IPS-18c (cell line): ENCODE data around the gene CBX1.
"Not testable (repeated sequence)": the region's sequence is repeated elsewhere in the genome, so short reads cannot be mapped to it uniquely, and the experiment has no call there.

Source experiments
- H3K4me3 ChIP-seq: 2 replicates; pipeline ENCODE4 v1.7.0; 2013; ENCODE audit warnings: low read depth, mild to moderate bottlenecking, low read length, moderate library complexity; ENCODE audit not compliant: insufficient read depth
- H3K9me3 ChIP-seq: one replicate; pipeline ENCODE4 v1.6.1; 2013; ENCODE audit warnings: mild to moderate bottlenecking, low read length, moderate library complexity; ENCODE audit not compliant: control insufficient read depth, insufficient read depth

Gene CBX1

DNA sequence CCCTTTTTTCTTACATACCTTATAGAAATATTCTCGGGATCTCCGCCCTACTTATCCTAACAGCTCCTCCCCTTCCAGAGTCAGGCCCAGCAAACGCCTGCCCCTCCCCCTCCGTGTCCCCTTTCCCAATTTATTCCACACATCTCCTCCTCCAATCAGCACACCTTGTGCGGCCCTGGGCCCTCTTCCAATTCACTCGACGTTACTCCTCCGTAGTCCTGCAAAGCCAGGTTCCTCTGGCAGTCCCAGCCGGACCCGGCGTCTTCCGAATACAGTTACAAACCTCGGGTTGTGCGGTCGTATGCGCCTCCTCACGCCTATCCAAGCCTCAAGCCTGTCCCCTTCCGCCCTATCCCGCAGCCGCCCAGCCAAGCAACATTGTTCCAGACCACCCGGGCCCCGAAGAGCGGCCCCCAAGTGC is 677 bp downstream of the CBX1 start:
- peak overlapping the region; percentile 96 for H3K4me3 ChIP-seq
- H3K9me3 ChIP-seq, result no peaks in the 10 kb centered on the region

DNA sequence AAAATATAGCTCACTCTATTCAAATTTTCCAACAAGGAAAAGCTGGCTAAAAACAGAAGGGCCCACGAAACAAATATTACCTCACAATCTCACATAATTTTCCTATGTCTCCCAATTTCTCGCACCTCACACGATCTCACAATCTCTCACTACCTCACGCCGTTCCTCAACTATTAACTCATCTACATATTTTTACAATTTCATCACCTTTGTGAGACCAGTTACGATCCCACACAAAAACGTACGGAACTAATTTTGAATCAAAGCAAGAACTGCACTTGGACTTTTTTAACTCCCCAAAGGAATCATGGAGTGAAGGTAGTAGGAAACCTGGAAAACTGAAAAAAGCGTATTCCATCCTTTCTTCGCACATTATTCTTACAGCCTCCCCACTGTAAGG is 1.1 kb downstream of the CBX1 start:
- peak overlapping the region; percentile 96 for H3K4me3 ChIP-seq
- H3K9me3 ChIP-seq, result no peaks in the 10 kb centered on the region

DNA sequence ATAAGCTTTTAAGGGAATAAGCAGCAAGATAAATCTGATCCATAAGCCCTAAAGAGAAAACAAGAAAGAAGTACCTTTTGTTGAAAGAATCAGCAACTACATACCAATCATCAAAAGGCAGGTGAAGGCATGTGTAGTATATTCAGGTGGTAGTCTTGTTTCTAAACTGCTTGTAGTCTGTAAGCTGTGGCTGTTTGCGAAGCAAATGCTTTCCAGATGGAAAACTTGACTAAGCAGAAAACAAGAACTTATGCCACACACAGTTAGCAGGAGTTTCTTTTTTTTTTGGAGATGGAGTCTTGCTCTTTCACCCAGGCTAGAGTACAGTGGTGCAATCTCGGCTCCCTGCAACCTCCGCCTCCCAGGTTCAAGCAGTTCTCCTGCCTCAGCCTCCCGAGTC is 5.7 kb downstream of the CBX1 start:
- H3K4me3 ChIP-seq, result no peak overlapping the region
- H3K9me3 ChIP-seq, result peaks cover 2% of the 10 kb centered on the region

DNA sequence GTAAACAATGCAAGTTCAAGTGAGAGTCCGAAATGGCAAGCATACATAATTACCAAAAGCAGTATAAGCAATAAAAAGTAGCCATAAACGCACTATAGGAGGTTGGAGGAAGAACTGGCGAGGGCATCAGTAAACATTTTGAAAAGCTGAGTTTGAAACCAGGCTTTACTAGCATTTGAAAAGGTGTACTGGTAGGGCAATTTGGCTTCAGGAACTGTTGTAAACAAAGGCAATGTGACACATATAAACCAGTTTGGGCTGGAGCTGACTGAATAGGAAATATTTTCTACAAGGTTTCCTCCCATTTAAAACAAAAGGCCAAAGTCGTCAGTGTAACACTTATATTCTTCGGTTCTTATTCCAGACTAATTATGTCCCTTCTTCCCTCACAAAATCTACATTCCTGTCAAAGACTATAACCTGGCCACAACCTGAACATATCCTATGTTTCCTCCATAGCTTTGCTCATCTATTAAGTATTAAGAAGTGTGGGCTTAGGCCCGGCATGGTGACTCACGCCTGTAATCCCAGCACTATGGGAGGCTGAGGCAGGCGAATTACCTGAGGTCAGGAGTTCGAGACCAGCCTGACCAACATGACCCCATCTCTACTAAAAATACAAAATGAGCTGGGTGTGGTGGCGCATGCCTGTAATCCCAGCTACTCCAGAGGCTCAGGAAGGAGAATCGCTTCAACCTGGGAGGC is 7.8 kb downstream of the CBX1 start:
- peaks cover 2% of the 10 kb centered on the region for H3K9me3 ChIP-seq
- H3K4me3 ChIP-seq, result no peak overlapping the region

DNA sequence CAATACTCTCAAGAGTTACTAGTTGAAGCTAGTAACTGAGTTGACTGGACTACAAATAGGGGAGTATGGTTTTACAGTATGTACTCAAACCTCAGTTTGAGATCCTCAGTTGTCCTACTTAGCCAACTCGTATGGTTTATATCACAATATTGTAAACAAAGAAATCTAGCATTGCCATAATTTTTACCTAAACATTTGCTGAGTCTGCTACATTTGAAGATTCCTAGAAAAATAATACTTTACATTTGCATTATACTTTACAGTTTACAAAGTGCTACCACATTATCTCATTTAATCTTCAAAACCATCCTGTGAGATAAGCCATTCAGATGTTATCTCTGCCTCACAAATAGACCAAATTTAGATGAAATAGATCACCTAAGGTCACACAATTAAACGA is 16.3 kb downstream of the CBX1 start:
- peaks cover 4% of the 10 kb centered on the region for H3K9me3 ChIP-seq
- no peak overlapping the region for H3K4me3 ChIP-seq

DNA sequence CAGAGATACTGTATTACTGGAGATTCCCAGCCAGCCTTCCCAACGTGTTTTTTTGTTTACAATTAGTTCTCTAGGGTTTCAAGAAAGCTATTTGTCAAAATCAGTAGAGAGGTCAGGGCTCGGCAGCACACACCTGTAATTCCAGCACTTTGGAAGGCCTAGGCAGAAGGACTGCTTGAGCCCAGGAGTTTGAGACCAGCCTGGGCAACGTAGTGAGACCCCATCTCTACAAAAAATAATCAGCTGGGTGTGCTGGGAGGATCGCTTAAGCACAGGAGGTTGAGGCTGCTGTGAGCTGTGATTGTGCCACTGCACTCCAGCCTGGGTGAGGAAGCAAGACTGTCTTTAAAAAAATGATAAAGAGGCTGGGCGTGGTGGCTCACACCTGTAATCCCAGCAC is 19.4 kb downstream of the CBX1 start:
- no peak overlapping the region for H3K4me3 ChIP-seq

DNA sequence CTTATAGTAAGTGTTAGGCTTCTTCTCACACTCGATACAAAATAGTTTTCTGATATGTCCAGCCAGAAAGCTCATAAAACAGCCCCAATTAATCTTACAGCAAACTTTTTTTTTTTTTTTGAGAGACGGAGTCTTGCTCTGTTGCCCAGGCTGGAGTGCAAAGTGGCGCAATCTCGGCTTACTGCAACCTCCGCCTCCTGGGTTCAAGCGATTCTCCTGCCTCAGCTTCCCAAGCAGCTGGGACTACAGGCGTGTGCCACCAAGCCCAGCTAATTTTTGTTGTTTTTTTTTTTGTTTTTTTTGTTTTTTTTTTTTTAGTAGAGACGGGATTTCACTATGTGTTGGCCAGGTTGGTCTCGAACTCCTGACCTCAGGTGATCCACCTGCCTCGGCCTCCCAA is 24.1 kb downstream of the CBX1 start:
- H3K9me3 ChIP-seq, H3K4me3 ChIP-seq: not testable (repeated sequence)

More for the DNA sequence above, 19.4 kb downstream of the CBX1 start:
- H3K9me3 ChIP-seq, result peaks cover 4% of the 10 kb centered on the region

DNA sequence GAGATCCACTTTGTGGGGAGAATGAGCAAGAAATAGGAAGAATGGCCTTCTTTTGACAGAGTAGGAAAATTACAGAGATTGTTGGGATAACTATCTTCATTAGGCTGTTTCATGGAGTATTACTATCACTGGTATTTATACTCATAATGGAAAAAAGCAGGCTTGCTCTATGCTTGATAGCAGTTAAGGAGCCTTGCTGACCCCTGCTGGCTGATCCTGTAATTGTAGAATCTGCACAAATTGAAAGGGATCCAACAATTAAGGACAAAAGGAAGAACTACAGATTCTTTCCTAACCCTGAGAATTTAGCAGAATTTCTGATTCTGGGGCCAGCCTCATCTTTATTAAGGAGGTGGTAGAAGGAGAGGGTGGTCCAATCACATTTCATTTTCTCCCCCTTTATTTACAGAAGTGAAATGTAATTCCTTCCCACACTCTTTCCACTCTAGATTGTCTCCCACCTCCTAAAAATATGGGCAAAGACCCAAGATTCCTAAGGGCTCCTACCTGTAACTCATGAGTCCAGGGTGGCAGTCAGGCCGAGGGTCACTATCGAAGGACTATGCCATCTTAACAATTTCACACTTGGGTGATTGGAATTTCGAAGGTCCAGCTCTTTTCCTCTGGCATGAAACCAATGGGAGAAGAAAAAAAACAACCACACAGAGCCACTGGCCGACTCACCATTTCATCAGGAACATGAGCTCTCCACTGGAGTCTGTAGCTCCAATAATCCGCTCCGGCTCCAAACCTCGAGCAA is 26.8 kb downstream of the CBX1 start:
- no peaks in the 10 kb centered on the region for H3K9me3 ChIP-seq
- no peak overlapping the region for H3K4me3 ChIP-seq

DNA sequence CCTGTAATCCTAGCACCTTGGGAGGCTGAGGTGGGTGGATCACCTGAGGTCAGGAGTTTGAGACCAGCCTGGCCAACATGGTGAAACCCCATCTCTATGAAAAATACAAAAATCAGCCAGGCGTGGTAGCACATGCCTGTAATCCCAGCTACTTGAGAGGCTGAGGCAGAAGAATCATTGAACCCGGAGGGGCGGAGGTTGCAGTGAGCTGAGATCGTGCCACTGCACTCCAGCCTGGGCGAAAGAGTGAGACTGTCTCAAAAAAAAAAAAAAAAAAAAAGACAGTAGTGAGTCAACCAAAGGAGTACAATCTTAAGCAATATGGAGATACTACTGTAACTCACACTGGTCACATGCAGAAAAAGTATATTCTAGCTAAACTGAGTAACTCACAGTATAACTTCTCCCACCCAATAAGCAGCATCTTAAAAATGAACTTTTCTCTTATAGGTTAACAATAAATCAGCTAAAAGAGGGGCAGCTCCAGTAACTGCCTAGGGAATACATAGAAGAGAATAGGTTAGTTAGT is 27.6 kb downstream of the CBX1 start:
- not testable (repeated sequence) for H3K9me3 ChIP-seq, H3K4me3 ChIP-seq

DNA sequence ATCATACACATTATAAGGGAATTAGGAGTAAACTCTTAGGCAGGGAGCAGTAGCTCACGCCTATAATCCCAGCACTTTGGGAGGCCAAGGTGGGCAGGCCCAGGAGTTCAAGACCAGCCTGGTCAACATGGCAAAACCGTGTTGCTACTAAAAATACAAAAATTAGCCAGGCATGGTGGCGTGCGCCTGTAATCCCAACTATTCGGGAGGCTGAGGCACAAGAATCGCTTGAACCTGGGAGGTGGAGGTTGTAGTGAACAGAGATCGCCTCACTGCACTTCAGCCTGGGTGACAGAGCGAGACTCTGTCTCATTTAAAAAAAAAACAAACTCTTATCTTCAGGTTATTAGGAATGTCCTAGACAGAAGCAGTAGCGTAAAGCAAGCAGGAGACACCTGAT is 28.5 kb downstream of the CBX1 start:
- not testable (repeated sequence) for H3K9me3 ChIP-seq, H3K4me3 ChIP-seq

DNA sequence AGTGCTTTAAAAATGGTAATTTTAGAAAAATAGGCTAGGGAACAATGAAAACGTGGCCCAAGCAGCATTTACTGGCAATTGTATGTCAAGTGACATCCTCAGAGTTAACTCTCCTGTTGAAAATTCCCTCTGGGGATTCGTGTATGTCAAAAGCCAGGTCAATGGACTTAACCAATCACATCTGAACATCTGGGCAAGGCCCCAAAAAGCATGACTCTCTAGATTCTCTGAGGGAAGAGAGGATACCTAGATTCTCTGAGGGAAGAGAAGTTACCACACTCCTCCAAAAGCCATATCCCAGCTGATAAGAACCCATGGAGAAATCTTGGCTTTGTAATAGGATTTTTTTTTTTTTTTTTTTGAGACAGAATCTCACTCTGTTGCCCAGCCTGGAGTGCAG is 29.6 kb downstream of the CBX1 start:
- H3K4me3 ChIP-seq, result no peak overlapping the region
- H3K9me3 ChIP-seq, result no peaks in the 10 kb centered on the region

DNA sequence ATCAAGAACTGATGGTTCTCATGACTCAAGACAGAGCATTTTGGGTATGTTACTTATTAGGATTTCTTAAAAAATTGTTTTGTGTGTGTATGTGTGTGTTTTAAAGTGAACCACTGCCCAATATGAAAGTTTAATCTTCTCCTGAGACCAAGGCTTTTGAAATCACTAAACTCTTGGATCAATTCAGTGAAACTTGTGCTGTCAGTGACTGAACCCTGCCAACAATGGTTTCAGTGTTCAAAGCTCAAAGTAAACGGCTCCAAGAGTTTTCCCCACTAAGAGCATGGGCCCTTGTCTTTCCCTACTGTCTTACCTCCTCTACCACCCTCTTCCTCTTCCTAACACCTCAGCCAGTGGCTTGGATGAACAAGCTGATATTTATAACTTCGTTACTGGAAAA is 31.1 kb downstream of the CBX1 start:
- no peaks in the 10 kb centered on the region for H3K9me3 ChIP-seq
- H3K4me3 ChIP-seq, result no peak overlapping the region

DNA sequence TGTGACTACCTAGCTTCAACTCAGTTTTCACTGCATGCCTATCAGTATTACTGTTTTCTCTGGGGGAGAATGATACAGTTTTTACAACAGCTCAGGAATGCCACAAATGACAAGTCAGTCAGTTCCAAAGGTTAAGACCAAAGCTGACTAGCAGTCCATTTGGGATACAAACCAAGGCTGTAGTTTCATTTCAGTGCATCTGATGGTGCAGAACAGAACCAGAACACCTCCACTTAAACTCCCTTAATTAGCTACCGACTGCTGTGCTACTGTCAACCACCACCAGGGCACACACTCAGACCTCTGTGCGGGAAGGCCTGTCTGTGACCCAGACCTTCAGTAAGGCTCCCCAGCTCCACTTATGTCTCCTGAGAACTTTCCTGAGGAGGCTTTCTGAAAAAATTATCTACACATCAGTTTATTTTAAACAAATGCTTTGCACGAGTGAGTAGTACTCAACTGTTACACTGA is 32.8 kb downstream of the CBX1 start:
- no peaks in the 10 kb centered on the region for H3K9me3 ChIP-seq
- H3K4me3 ChIP-seq, result no peak overlapping the region

DNA sequence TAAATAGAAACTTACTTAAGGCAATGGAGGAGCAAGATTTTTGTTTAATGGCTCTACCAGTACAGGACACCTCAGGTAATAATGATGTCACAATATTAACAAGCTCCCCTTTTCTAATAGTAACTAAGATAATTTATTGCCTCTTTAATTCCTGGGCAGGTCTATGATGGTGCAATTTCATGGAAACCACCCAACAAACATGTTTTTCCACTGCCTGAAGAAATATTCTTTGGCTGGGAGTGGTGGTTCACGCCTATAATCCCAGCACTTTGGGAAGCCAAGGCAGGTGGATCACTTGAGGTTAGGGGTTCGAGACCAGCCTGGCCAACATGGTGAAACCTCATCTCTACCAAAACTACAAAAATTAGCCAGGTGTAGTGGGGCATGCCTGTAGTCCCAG is 33.5 kb downstream of the CBX1 start:
- H3K4me3 ChIP-seq, H3K9me3 ChIP-seq: not testable (repeated sequence)

DNA sequence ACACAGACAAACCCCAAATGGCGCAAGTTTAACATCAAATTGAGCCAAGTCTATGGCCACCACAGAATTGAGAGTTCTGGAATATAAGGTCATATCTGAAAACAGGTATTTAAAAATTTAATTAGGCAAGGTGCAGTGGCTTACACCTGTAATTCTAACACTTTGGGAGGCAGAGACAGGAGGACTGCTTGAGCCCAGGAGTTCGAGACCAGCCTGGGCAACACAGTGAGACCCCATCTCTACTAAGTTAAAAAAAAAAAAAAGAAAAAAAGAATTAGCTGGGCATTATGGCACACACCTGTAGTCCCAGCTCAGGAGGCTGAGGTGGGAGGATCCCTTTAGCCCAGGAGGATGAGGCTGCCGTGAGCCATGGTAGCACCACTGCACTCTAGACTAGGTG is 34.0 kb downstream of the CBX1 start:
- no peak overlapping the region for H3K4me3 ChIP-seq
- H3K9me3 ChIP-seq, result no peaks in the 10 kb centered on the region

DNA sequence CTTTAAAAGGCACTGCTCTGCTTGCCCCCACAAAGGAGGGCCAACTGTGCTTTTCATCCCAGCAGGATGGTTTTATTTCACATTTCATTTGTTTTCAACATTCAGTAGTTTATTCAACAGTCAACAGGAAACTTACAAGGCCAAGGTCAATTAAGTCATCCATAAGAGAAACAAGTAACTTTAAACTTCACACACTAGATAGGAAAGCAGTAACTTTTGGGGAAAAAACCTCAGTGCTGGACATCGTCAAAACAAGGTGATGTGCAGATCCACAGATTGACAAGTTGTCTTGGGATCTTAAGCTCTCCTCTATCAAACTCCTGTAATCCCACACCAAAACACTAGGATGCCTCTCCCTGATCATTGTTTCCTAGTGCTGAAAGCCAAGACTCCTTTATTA is 34.6 kb downstream of the CBX1 start:
- Histone ChIP-seq H3K9me3 (no peaks in the 10 kb centered on the region), H3K4me3 (no peak overlapping the region)

DNA sequence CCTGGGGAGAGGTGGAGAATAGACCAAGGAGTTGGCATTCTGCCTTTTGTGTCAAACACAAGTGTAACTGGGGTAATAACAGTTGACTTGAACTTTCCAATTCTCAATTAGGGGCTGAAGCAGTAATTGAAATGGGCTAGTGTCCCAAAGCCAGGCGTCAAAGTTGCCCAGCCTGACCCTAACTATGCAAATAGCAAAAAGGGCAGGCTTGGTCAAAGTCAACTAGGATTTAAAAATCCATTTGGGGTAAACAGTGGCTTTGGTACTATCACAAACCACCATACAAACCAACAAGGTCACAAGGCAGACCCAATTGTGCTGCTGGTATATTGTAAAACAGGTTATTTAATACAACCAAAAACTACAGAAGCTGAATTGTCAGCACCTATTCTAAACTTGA is 35.1 kb downstream of the CBX1 start:
- Histone ChIP-seq H3K9me3 (no peaks in the 10 kb centered on the region), H3K4me3 (no peak overlapping the region)

DNA sequence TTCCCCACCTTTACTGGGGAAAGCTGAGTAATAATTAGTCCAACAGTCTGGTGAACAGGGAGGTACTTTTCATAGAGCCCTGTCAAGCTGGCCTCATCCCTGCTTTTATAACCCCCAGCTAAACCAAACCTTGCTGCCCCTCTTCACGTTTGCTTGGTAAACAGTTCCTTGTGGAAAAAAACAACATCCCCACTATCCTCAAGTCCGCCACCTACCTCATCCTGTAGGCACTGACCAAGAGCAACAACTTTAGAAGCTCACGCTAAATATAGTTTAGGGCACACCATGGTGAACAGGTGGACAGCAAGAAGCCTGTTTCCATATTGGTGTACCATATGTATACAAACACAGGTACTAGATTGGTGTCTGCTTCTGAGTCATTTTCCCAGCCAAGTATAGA is 36.6 kb downstream of the CBX1 start:
- Histone ChIP-seq H3K4me3 (no peak overlapping the region), H3K9me3 (no peaks in the 10 kb centered on the region)
